H1 (cell line): ENCODE data around the gene NTPCR. TPM values are rescaled to one million over a fixed set of nuclear protein-coding genes. Genes with fewer than 3 reads are reported as not detected.

ENCODE experiments used
- CTCF ChIA-PET: fragments of 300-600 bp; sonication (Branson Sonifier 250); formaldehyde crosslinking; loops from one replicate; lab custom pipeline; 2021; ENCODE audit not compliant: partially characterized antibody; lab: Charles Lee
- POLR2A ChIA-PET: fragments of 300-600 bp; sonication (Branson Sonifier 250); formaldehyde crosslinking; loops from one replicate; lab custom pipeline; 2021; ENCODE audit warnings: inconsistent platforms; ENCODE audit not compliant: partially characterized antibody; lab: Charles Lee
- DNase-seq, 2 experiments: peaks; one replicate each; pipeline versions ENCODE4 v3.0.0 to v3.0.0-alpha.2; 2010 to 2022; ENCODE audit warnings: low spot score in 2 of 2, low read depth in 1 of 2, mixed read lengths in 1 of 2
- FAIRE-seq: peaks from 2 replicates; lab custom pipeline; 2011; peaks lifted over from hg19 to GRCh38; lab: Jason Lieb, UNC
- H2AFZ ChIP-seq: 2 replicates; pipeline ENCODE4 v1.8.1; 2012; ENCODE audit warnings: low read length, inconsistent platforms
- H2AK5ac ChIP-seq: 2 replicates; pipeline ENCODE4 v1.6.1; 2013; ENCODE audit warnings: low read depth, low read length
- H2BK120ac ChIP-seq: replicated peaks from 2 replicates; pipeline ENCODE3; 2013; ENCODE audit warnings: low read depth, low read length, inconsistent platforms
- H2BK12ac ChIP-seq: 2 replicates; pipeline ENCODE4 v1.6.1; 2013; ENCODE audit warnings: low read depth, low read length
- H2BK15ac ChIP-seq: 2 replicates; pipeline ENCODE4 v1.6.1; 2013; ENCODE audit warnings: low read length
- H2BK20ac ChIP-seq: 2 replicates; pipeline ENCODE4 v1.6.1; 2013; ENCODE audit warnings: low read length
- H2BK5ac ChIP-seq: 2 replicates; pipeline ENCODE4 v1.6.1; 2013; ENCODE audit warnings: low read depth, low read length
- H3K14ac ChIP-seq: 2 replicates; pipeline ENCODE4 v1.6.1; 2013; ENCODE audit warnings: inconsistent platforms; ENCODE audit not compliant: insufficient read length
- H3K18ac ChIP-seq: 2 replicates; pipeline ENCODE4 v1.6.1; 2013; ENCODE audit warnings: low read length; ENCODE audit errors: extremely low read depth
- H3K23ac ChIP-seq: 2 replicates; pipeline ENCODE4 v1.6.1; 2013; ENCODE audit warnings: inconsistent platforms; ENCODE audit not compliant: insufficient read length
- H3K23me2 ChIP-seq: 2 replicates; pipeline ENCODE4 v1.6.1; 2013; ENCODE audit warnings: low read depth, low read length
- H3K27ac ChIP-seq: 2 replicates; pipeline ENCODE4 v1.6.1; 2011; ENCODE audit warnings: low read depth, low read length, inconsistent platforms
- H3K27me3 ChIP-seq, 4 experiments: replicated peaks in 1 of 4; 1 replicate in 1 of 4; 2 replicates in 3 of 4; pipeline versions ENCODE4 v1.6.1 to v1.8.1; 2011 to 2013; ENCODE audit warnings: low read length in 3 of 4, mild to moderate bottlenecking in 3 of 4, inconsistent platforms in 2 of 4, mixed read lengths in 2 of 4, moderate library complexity in 1 of 4; ENCODE audit not compliant: control insufficient read depth in 3 of 4, insufficient read depth in 3 of 4; ENCODE audit errors: extremely low read depth in 1 of 4
- H3K36me3 ChIP-seq, 4 experiments: 2 replicates each; pipeline versions ENCODE4 v1.6.1 to v1.8.1; 2011 to 2013; ENCODE audit warnings: mild to moderate bottlenecking in 4 of 4, low read length in 3 of 4, moderate library complexity in 2 of 4, control low read depth in 1 of 4, inconsistent platforms in 1 of 4; ENCODE audit not compliant: insufficient read depth in 4 of 4, control insufficient read depth in 2 of 4
- H3K4ac ChIP-seq: replicated peaks from 2 replicates; pipeline ENCODE3; 2013; ENCODE audit warnings: low read length, low read depth, mixed read lengths, inconsistent platforms; ENCODE audit not compliant: insufficient read length
- H3K4me1 ChIP-seq, 4 experiments: replicated peaks in 1 of 4; 1 replicate in 1 of 4; 2 replicates in 3 of 4; pipeline versions ENCODE4 v1.6.1 to v1.8.1; 2011 to 2013; ENCODE audit warnings: low read length in 3 of 4, inconsistent platforms in 2 of 4, mixed read lengths in 1 of 4; ENCODE audit not compliant: insufficient read depth in 4 of 4, control insufficient read depth in 3 of 4
- H3K4me2 ChIP-seq, 2 experiments: 2 replicates each; pipeline versions ENCODE4 v1.6.1 to v1.8.1; 2011 to 2013; ENCODE audit warnings: low read depth in 2 of 2, low read length in 2 of 2, control low read depth in 1 of 2, inconsistent platforms in 1 of 2, mild to moderate bottlenecking in 1 of 2; ENCODE audit not compliant: insufficient read depth in 1 of 2
- H3K4me3 ChIP-seq, 4 experiments: fragments of 200-600, 300-600 bp in 1 of 4; sonication (generic), shearing (Covaris generic), sonication (Bioruptor Twin) in 1 of 4; 2 replicates each; pipeline versions ENCODE4 v1.5.1 to v1.8.1; 2011 to 2016; ENCODE audit warnings: low read length in 4 of 4, low read depth in 3 of 4, control low read depth in 2 of 4, inconsistent platforms in 2 of 4, mild to moderate bottlenecking in 2 of 4, mixed read lengths in 1 of 4, moderate library complexity in 1 of 4; ENCODE audit not compliant: insufficient read depth in 2 of 4; ENCODE audit errors: extremely low read depth in 1 of 4
- H3K56ac ChIP-seq: replicated peaks from 2 replicates; pipeline ENCODE3; 2013; ENCODE audit warnings: low read depth, mild to moderate bottlenecking, mixed read lengths, low read length, inconsistent platforms; ENCODE audit not compliant: insufficient read length
- H3K79me1 ChIP-seq: 2 replicates; pipeline ENCODE4 v1.6.1; 2013; ENCODE audit warnings: low read depth, low read length, control low read depth
- H3K79me2 ChIP-seq, 2 experiments: 2 replicates each; pipeline versions ENCODE4 v1.6.1 to v1.8.1; 2012 to 2013; ENCODE audit warnings: low read length in 2 of 2, mild to moderate bottlenecking in 2 of 2, inconsistent platforms in 1 of 2; ENCODE audit not compliant: insufficient read depth in 2 of 2, control insufficient read depth in 1 of 2
- H3K9ac ChIP-seq, 4 experiments: replicated peaks in 1 of 4; 1 replicate in 1 of 4; 2 replicates in 3 of 4; pipeline versions ENCODE4 v1.6.1 to v1.8.1; 2011 to 2013; ENCODE audit warnings: low read depth in 3 of 4, low read length in 3 of 4, control low read depth in 2 of 4, mild to moderate bottlenecking in 2 of 4, moderate library complexity in 2 of 4, inconsistent platforms in 1 of 4; ENCODE audit errors: extremely low read depth in 1 of 4
- H3K9me3 ChIP-seq, 2 experiments: 2 replicates each; pipeline versions ENCODE4 v1.6.1 to v1.8.1; 2012 to 2013; ENCODE audit warnings: mild to moderate bottlenecking in 2 of 2, moderate library complexity in 2 of 2, control low read depth in 1 of 2, inconsistent platforms in 1 of 2, low read depth in 1 of 2, low read length in 1 of 2, mixed read lengths in 1 of 2; ENCODE audit not compliant: insufficient read depth in 2 of 2
- H4K20me1 ChIP-seq, 2 experiments: replicated peaks in 1 of 2; 2 replicates each; pipeline versions ENCODE3 to v1.8.1; 2011 to 2013; ENCODE audit warnings: inconsistent platforms in 2 of 2, low read length in 2 of 2, mild to moderate bottlenecking in 1 of 2; ENCODE audit not compliant: insufficient read depth in 2 of 2, control insufficient read depth in 1 of 2
- H4K5ac ChIP-seq: 2 replicates; pipeline ENCODE4 v1.6.1; 2013; ENCODE audit warnings: low read length, low read depth, mixed read lengths, inconsistent platforms; ENCODE audit not compliant: insufficient read length
- H4K8ac ChIP-seq: 2 replicates; pipeline ENCODE4 v1.8.0; 2013; ENCODE audit warnings: mild to moderate bottlenecking, moderate library complexity, low read length, inconsistent platforms; ENCODE audit not compliant: insufficient read depth; ENCODE audit errors: extremely low read depth
- H4K91ac ChIP-seq: replicated peaks from 2 replicates; pipeline ENCODE3; 2013; ENCODE audit warnings: low read length, mixed read lengths, inconsistent platforms; ENCODE audit not compliant: insufficient read length
- RAD21 ChIP-seq, 2 experiments: IDR thresholded peaks in 1 of 2; conservative IDR thresholded peaks in 1 of 2; 2 replicates each; pipeline ENCODE4 v1.6.1; 2011; ENCODE audit warnings: low read depth in 2 of 2, low read length in 2 of 2, improper control_type of control experiment in 1 of 2, inconsistent platforms in 1 of 2, mild to moderate bottlenecking in 1 of 2, moderate library complexity in 1 of 2
- TBP ChIP-seq: IDR thresholded peaks from 2 replicates; pipeline ENCODE4 v1.6.1; 2011; ENCODE audit warnings: low read depth, low read length, improper control_type of control experiment
- WGBS, 2 experiments: shearing (Covaris generic) in 1 of 2; methylation state at CpG; one replicate each; pipeline versions ENCODE4 v1.1.6 to v1.1.7; 2013 to 2015; ENCODE audit warnings: low lambda C conversion rate in 2 of 2, mixed read lengths in 2 of 2, inconsistent platforms in 1 of 2, low coverage in 1 of 2, missing lambda C conversion rate in 1 of 2; ENCODE audit not compliant: insufficient replicate concordance in 2 of 2, insufficient coverage in 1 of 2, insufficient read length in 1 of 2; ENCODE audit errors: extremely low coverage in 1 of 2, missing lambda C conversion rate in 1 of 2; 5-methylcytosine and 5-hydroxymethylcytosine counted together
- polyA plus RNA-seq, 7 experiments: library from polyadenylated mRNA; depleted of rRNA in 3 of 7; stranded (reverse) in 5 of 7; unstranded in 2 of 7; fragments of >200 nt in 5 of 7; fragments of 200-250 nt in 2 of 7; gene quantifications; 1 replicate in 5 of 7; 2 replicates in 1 of 7; 4 replicates in 1 of 7; pipeline versions ENCODE4 v1.2.1 to v1.2.3, GENCODE V29; 2011 to 2013; ENCODE audit warnings: missing spikeins in 2 of 7, mixed read lengths in 2 of 7
- total RNA-seq: library from RNA; stranded (reverse); fragmentation: NEBNext Ultra II Directional; extraction: Animal tissue kit (Norgen Biotek cat#: 25700); gene quantifications from 2 replicates; pipeline ENCODE4 v1.2.1, GENCODE V29; 2021

NTPCR gene
- total and polyA plus RNA-seq, 2 of the 8 experiments (the other 6 are each of a cell fraction or from before 2014, with no cell fraction given), result 22.6 to 73.1 TPM

DNA sequence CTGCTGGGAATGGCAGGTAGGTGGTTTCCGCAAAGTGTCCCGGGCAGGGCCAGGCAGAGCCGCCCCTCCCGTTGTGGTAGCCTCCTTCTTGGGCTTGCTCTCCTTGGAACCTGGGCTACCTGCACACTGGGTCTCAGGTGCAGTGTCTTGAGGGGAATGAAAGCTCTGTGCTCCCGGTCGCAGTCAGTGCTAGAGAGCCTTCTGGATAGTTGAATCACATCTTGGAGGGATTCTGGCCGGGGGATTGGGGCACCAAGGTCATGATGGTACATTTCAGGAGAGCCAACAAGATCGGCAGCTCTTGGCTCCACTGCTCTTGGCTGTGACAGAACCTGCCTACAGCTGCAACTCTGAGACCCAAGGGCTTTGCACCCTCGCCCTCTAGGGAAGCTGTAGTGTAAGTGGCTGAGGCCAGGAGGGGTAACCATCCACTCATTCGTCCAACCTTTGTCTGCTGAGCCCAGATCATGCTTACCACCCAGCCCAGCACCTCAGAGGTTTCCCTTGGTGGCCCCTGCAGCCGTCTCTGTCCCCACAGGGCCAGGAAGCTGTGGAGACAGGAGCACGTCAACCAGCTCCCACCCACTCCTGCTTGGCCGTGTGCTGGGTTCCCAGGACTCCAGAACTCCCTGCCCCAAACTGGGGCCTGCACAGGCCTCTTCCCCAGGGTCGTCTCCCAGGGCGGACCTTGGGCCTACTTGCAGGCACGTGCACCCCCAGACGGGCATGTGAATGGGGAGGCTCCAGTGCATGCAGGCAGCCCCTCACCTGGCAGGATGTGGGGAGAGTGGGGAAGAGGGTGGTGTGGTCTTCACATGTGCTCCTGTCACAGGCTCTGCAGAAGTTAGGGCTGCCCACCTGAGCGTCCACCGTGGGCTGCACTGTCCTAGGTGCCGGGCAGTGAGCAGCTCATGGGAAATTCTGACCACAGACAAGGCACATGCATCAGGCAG lies 40.0 kb downstream of the NTPCR start:
- H3K14ac ChIP-seq, result no peak overlapping the region
- no peak overlapping the region for H2BK15ac ChIP-seq
- H2BK12ac ChIP-seq, result no peak overlapping the region
- H3K23ac ChIP-seq, result no peak overlapping the region
- H4K91ac ChIP-seq, result no peak overlapping the region
- DNase-seq, result no peak
- H3K9me3 ChIP-seq, result peaks cover 10 to 18% of the 10 kb centered on the region in 2 experiments
- no peak overlapping the region for H3K4ac ChIP-seq
- H4K5ac ChIP-seq, result no peak overlapping the region
- no peak overlapping the region for H2AK5ac ChIP-seq
- no peak overlapping the region for H2BK20ac ChIP-seq
- H4K8ac ChIP-seq, result no peak overlapping the region; the same call in 1 of the 2 replicates
- H3K4me2 ChIP-seq, result no peak overlapping the region
- H4K20me1 ChIP-seq, result no peaks in the 10 kb centered on the region
- ChIA-PET POLR2A (interaction anchor here (1.2 kb wide), 1 partner anchor 9 kb away, joined by 4 read pairs; no protein-coding TSS in a partner anchor), CTCF (interaction anchor here (0.8 to 2.1 kb wide), 5 partner anchors 9 to 37 kb away, joined by 3 to 5 read pairs (median 3); no protein-coding TSS in a partner anchor)
- no peak overlapping the region for H2BK5ac ChIP-seq
- H3K27ac ChIP-seq, result no peak overlapping the region
- TF ChIP-seq RAD21 (IDR thresholded peaks at IDR 0.05 in 1 of 2, conservative IDR thresholded peaks at IDR 0.05 in 1 of 2; ENCODE audit: low read depth in 2 of 2, low read length in 2 of 2), result peak; percentile 3 to 30; a peak in 1 of 4 replicates
- no peak for TF ChIP-seq TBP
- H3K4me1 ChIP-seq, result no peaks in the 10 kb centered on the region
- H3K9ac ChIP-seq, result no peak overlapping the region
- no peaks in the 10 kb centered on the region for H3K79me2 ChIP-seq
- H3K18ac ChIP-seq, result no peak overlapping the region
- H3K27me3 ChIP-seq, result no peaks in the 10 kb centered on the region
- H2BK120ac ChIP-seq, result no peak overlapping the region
- FAIRE-seq, result no peak
- H3K36me3 ChIP-seq, result peaks cover 0 to 31% (median 7%) of the 10 kb centered on the region in 4 experiments; a peak in 5 of 8 replicates
- H2AFZ ChIP-seq, result no peak overlapping the region
- H3K56ac ChIP-seq, result no peak overlapping the region
- no peaks in the 10 kb centered on the region for H3K23me2 ChIP-seq
- WGBS, 2 experiments, result 84% methylated on average over 19 of the region's 20 CpGs; no CpG with 5 or more reads in 1 of the 2 experiments
- no peaks in the 10 kb centered on the region for H3K79me1 ChIP-seq
- no peak overlapping the region for H3K4me3 ChIP-seq
